ENCODE measurements around the gene MSMP.

DNA sequence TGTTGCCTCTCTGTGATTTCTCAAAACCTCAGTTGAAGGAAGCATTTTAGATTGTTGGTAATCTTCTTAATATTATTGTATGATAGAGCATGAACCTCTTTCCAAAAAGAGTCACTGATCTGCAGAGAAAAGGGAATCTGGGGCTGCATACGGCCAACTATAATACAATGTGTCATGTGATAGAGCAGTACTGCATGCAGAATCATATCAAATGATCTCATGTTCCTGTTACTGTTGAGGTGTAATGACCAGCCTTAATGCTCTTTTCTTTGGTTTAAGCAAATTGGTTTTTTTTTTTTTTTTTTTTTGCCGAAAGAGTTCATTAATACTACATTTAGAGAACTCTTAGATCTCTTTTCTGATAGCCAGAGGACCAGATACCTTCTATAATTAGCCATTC, 12.9 kb upstream of the MSMP start:
- TF ChIP-seq, protein P1, sequence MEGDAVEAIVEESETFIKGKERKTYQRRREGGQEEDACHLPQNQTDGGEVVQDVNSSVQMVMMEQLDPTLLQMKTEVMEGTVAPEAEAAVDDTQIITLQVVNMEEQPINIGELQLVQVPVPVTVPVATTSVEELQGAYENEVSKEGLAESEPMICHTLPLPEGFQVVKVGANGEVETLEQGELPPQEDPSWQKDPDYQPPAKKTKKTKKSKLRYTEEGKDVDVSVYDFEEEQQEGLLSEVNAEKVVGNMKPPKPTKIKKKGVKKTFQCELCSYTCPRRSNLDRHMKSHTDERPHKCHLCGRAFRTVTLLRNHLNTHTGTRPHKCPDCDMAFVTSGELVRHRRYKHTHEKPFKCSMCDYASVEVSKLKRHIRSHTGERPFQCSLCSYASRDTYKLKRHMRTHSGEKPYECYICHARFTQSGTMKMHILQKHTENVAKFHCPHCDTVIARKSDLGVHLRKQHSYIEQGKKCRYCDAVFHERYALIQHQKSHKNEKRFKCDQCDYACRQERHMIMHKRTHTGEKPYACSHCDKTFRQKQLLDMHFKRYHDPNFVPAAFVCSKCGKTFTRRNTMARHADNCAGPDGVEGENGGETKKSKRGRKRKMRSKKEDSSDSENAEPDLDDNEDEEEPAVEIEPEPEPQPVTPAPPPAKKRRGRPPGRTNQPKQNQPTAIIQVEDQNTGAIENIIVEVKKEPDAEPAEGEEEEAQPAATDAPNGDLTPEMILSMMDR (IDR thresholded peaks at IDR 0.05): no peak
- TF ChIP-seq POLR2A (IDR thresholded peaks at IDR 0.05): no peak
